HEK293 (cell line): ENCODE measurements around the gene PLEKHF1.
A peak's percentile ranks its signal among the peaks of the same experiment; 100 is the strongest.

Source experiments
- FEZF1 ChIP-seq: fragments of 450-650 bp; formaldehyde crosslinking; IDR thresholded peaks from 2 replicates; pipeline ENCODE4 v1.5.1; 2016; ENCODE audit warnings: missing biosample characterization, missing genetic modification characterization
- GLIS2 ChIP-seq: fragments of 450-650 bp; formaldehyde crosslinking; IDR thresholded peaks from 2 replicates; pipeline ENCODE4 v1.5.1; 2016; ENCODE audit warnings: missing biosample characterization, missing genetic modification characterization
- KLF8 ChIP-seq: fragments of 450-650 bp; formaldehyde crosslinking; IDR thresholded peaks from 2 replicates; pipeline ENCODE4 v1.5.1; 2016; ENCODE audit warnings: missing biosample characterization, missing genetic modification characterization
- MYNN ChIP-seq: fragments of 450-650 bp; formaldehyde crosslinking; IDR thresholded peaks from 2 replicates; pipeline ENCODE4 v1.5.1; 2016; ENCODE audit warnings: missing biosample characterization, missing genetic modification characterization, borderline replicate concordance
- SALL2 ChIP-seq: fragments of 450-650 bp; formaldehyde crosslinking; IDR thresholded peaks from 2 replicates; pipeline ENCODE4 v1.5.0; 2017; ENCODE audit warnings: missing biosample characterization, mild to moderate bottlenecking, missing genetic modification characterization, borderline replicate concordance
- ZBTB20 ChIP-seq: fragments of 450-650 bp; formaldehyde crosslinking; IDR thresholded peaks from 2 replicates; pipeline ENCODE4 v1.5.1; 2016; ENCODE audit warnings: missing biosample characterization, missing genetic modification characterization
- ZBTB21 ChIP-seq: fragments of 450-650 bp; formaldehyde crosslinking; IDR thresholded peaks from 2 replicates; pipeline ENCODE4 v1.5.1; 2017; ENCODE audit warnings: missing biosample characterization, missing genetic modification characterization
- ZBTB7A ChIP-seq: fragments of 450-650 bp; formaldehyde crosslinking; IDR thresholded peaks from 2 replicates; pipeline ENCODE4 v1.5.1; 2016; ENCODE audit warnings: low read depth, missing biosample characterization, missing genetic modification characterization
- ZEB2 ChIP-seq: fragments of 450-650 bp; formaldehyde crosslinking; IDR thresholded peaks from 2 replicates; pipeline ENCODE4 v1.5.1; 2016; ENCODE audit warnings: missing biosample characterization, missing genetic modification characterization
- ZFHX2 ChIP-seq: fragments of 450-650 bp; formaldehyde crosslinking; conservative IDR thresholded peaks from 2 replicates; pipeline ENCODE4 v1.5.1; 2016; ENCODE audit warnings: missing biosample characterization, missing genetic modification characterization
- ZFP37 ChIP-seq: fragments of 450-650 bp; formaldehyde crosslinking; IDR thresholded peaks from 2 replicates; pipeline ENCODE4 v1.5.1; 2016; ENCODE audit warnings: missing biosample characterization, missing genetic modification characterization
- ZNF138 ChIP-seq: fragments of 450-650 bp; formaldehyde crosslinking; IDR thresholded peaks from 2 replicates; pipeline ENCODE4 v1.5.1; 2016; ENCODE audit warnings: missing biosample characterization, missing genetic modification characterization, borderline replicate concordance
- ZNF146 ChIP-seq: fragments of 450-650 bp; formaldehyde crosslinking; IDR thresholded peaks from 2 replicates; pipeline ENCODE4 v1.5.1; 2016; ENCODE audit warnings: missing biosample characterization, missing genetic modification characterization
- ZNF221 ChIP-seq: fragments of 450-650 bp; formaldehyde crosslinking; IDR thresholded peaks from 2 replicates; pipeline ENCODE4 v1.5.1; 2017; ENCODE audit warnings: missing biosample characterization, missing genetic modification characterization, borderline replicate concordance
- ZNF223 ChIP-seq: fragments of 450-650 bp; formaldehyde crosslinking; IDR thresholded peaks from 2 replicates; pipeline ENCODE4 v1.5.1; 2016; ENCODE audit warnings: missing biosample characterization, missing genetic modification characterization
- ZNF23 ChIP-seq: fragments of 450-650 bp; formaldehyde crosslinking; IDR thresholded peaks from 2 replicates; pipeline ENCODE4 v1.5.1; 2016; ENCODE audit warnings: missing biosample characterization, missing genetic modification characterization, borderline replicate concordance
- ZNF366 ChIP-seq: fragments of 450-650 bp; formaldehyde crosslinking; conservative IDR thresholded peaks from 2 replicates; pipeline ENCODE4 v1.5.1; 2016; ENCODE audit warnings: missing biosample characterization, missing genetic modification characterization
- ZNF404 ChIP-seq: fragments of 450-650 bp; formaldehyde crosslinking; IDR thresholded peaks from 2 replicates; pipeline ENCODE4 v1.5.1; 2017; ENCODE audit warnings: missing biosample characterization, missing genetic modification characterization
- ZNF561 ChIP-seq: fragments of 450-650 bp; IDR thresholded peaks from 2 replicates; pipeline ENCODE4 v1.5.1; 2018; ENCODE audit warnings: missing biosample characterization, missing genetic modification characterization, borderline replicate concordance
- ZNF610 ChIP-seq: fragments of 450-650 bp; formaldehyde crosslinking; IDR thresholded peaks from 2 replicates; pipeline ENCODE4 v1.5.1; 2016; ENCODE audit warnings: missing biosample characterization, missing genetic modification characterization, borderline replicate concordance
- ZNF768 ChIP-seq: fragments of 450-650 bp; formaldehyde crosslinking; IDR thresholded peaks from 2 replicates; pipeline ENCODE4 v1.5.1; 2018; ENCODE audit warnings: missing biosample characterization, mild to moderate bottlenecking, missing genetic modification characterization
- ZNF791 ChIP-seq: fragments of 450-650 bp; formaldehyde crosslinking; IDR thresholded peaks from 2 replicates; pipeline ENCODE4 v1.5.1; 2016; ENCODE audit warnings: missing biosample characterization, missing genetic modification characterization
- ZNF792 ChIP-seq: fragments of 450-650 bp; formaldehyde crosslinking; IDR thresholded peaks from 2 replicates; pipeline ENCODE4 v1.5.1; 2016; ENCODE audit warnings: missing biosample characterization, missing genetic modification characterization
- TF ChIP-seq, protein P1 (sequence below): fragments of 450-650 bp; formaldehyde crosslinking; IDR thresholded peaks from 2 replicates; pipeline ENCODE4 v1.5.1; 2016; ENCODE audit warnings: missing biosample characterization, missing genetic modification characterization
- TF ChIP-seq, protein P2 (sequence below): fragments of 450-650 bp; formaldehyde crosslinking; IDR thresholded peaks from 2 replicates; pipeline ENCODE4 v1.5.1; 2016; ENCODE audit warnings: missing biosample characterization, missing genetic modification characterization
- TF ChIP-seq, protein P3 (sequence below): fragments of 450-650 bp; formaldehyde crosslinking; IDR thresholded peaks from 2 replicates; pipeline ENCODE4 v1.5.1; 2016; ENCODE audit warnings: missing biosample characterization, missing genetic modification characterization
- TF ChIP-seq, protein P4 (sequence below): fragments of 450-650 bp; formaldehyde crosslinking; IDR thresholded peaks from 2 replicates; pipeline ENCODE4 v1.5.1; 2017; ENCODE audit warnings: missing biosample characterization, missing genetic modification characterization
- TF ChIP-seq, protein P5 (sequence below): fragments of 450-650 bp; formaldehyde crosslinking; IDR thresholded peaks from 2 replicates; pipeline ENCODE4 v1.5.1; 2016; ENCODE audit warnings: missing biosample characterization, missing genetic modification characterization

The PLEKHF1 gene

GRCh38 chr19:29665215-29665825 lies at the start of gene PLEKHF1 (continued):
- TF ChIP-seq ZNF138 (tag by site-specific recombination) (no peak), ZNF561 (peak; percentile 75; the same call in 1 of the 2 replicates), ZNF792 (0 out of 2 replicates have a peak, but pooled peaks have one; percentile 28), KLF8 (tag by site-specific recombination) (peak; percentile 66; the same call in 1 of the 2 replicates), ZBTB20 (tag by site-specific recombination) (peak; percentile 98), ZFP37 (tag by site-specific recombination) (no peak), ZNF610 (tag by site-specific recombination) (0 out of 2 replicates have a peak, but pooled peaks have one; percentile 18), SALL2 (no peak), ZNF221 (tag by site-specific recombination) (no peak), ZBTB7A (tag by site-specific recombination) (peak; percentile 93), ZNF146 (tag by site-specific recombination) (peak; percentile 36), ZNF404 (tag by site-specific recombination) (no peak), ZEB2 (tag by site-specific recombination) (no peak), ZFHX2 (tag by site-specific recombination) (0 out of 2 replicates have a peak, but pooled peaks have one; percentile 5), ZNF223 (tag by site-specific recombination) (no peak), ZBTB21 (tag by site-specific recombination) (no peak), FEZF1 (no peak), ZNF366 (tag by site-specific recombination) (no peak), ZNF768 (tag by site-specific recombination) (no peak), MYNN (tag by site-specific recombination) (no peak), ZNF791 (tag by site-specific recombination) (no peak), ZNF23 (tag by site-specific recombination) (no peak), GLIS2 (peak; percentile 70; the same call in 1 of the 2 replicates)
- TF ChIP-seq, protein P1, sequence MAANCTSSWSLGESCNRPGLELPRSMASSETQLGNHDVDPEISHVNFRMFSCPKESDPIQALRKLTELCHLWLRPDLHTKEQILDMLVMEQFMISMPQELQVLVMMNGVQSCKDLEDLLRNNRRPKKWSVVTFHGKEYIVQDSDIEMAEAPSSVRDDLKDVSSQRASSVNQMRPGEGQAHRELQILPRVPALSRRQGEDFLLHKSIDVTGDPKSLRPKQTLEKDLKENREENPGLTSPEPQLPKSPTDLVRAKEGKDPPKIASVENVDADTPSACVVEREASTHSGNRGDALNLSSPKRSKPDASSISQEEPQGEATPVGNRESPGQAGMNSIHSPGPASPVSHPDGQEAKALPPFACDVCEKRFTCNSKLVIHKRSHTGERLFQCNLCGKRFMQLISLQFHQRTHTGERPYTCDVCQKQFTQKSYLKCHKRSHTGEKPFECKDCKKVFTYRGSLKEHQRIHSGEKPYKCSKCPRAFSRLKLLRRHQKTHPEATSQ (tag by site-specific recombination): peak; percentile 30; the same call in 1 of the 2 replicates
- TF ChIP-seq, protein P2, sequence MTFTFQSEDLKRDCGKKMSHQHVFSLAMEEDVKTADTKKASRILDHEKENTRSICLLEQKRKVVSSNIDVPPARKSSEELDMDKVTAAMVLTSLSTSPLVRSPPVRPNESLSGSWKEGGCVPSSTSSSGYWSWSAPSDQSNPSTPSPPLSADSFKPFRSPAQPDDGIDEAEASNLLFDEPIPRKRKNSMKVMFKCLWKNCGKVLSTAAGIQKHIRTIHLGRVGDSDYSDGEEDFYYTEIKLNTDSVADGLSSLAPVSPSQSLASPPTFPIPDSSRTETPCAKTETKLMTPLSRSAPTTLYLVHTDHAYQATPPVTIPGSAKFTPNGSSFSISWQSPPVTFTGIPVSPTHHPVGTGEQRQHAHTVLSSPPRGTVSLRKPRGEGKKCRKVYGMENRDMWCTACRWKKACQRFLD (tag by site-specific recombination): no peak
- TF ChIP-seq, protein P3, sequence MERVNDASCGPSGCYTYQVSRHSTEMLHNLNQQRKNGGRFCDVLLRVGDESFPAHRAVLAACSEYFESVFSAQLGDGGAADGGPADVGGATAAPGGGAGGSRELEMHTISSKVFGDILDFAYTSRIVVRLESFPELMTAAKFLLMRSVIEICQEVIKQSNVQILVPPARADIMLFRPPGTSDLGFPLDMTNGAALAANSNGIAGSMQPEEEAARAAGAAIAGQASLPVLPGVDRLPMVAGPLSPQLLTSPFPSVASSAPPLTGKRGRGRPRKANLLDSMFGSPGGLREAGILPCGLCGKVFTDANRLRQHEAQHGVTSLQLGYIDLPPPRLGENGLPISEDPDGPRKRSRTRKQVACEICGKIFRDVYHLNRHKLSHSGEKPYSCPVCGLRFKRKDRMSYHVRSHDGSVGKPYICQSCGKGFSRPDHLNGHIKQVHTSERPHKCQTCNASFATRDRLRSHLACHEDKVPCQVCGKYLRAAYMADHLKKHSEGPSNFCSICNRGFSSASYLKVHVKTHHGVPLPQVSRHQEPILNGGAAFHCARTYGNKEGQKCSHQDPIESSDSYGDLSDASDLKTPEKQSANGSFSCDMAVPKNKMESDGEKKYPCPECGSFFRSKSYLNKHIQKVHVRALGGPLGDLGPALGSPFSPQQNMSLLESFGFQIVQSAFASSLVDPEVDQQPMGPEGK (tag by site-specific recombination): peak; percentile 93
- TF ChIP-seq, protein P4, sequence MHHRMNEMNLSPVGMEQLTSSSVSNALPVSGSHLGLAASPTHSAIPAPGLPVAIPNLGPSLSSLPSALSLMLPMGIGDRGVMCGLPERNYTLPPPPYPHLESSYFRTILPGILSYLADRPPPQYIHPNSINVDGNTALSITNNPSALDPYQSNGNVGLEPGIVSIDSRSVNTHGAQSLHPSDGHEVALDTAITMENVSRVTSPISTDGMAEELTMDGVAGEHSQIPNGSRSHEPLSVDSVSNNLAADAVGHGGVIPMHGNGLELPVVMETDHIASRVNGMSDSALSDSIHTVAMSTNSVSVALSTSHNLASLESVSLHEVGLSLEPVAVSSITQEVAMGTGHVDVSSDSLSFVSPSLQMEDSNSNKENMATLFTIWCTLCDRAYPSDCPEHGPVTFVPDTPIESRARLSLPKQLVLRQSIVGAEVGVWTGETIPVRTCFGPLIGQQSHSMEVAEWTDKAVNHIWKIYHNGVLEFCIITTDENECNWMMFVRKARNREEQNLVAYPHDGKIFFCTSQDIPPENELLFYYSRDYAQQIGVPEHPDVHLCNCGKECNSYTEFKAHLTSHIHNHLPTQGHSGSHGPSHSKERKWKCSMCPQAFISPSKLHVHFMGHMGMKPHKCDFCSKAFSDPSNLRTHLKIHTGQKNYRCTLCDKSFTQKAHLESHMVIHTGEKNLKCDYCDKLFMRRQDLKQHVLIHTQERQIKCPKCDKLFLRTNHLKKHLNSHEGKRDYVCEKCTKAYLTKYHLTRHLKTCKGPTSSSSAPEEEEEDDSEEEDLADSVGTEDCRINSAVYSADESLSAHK (tag by site-specific recombination): no peak
- TF ChIP-seq, protein P5, sequence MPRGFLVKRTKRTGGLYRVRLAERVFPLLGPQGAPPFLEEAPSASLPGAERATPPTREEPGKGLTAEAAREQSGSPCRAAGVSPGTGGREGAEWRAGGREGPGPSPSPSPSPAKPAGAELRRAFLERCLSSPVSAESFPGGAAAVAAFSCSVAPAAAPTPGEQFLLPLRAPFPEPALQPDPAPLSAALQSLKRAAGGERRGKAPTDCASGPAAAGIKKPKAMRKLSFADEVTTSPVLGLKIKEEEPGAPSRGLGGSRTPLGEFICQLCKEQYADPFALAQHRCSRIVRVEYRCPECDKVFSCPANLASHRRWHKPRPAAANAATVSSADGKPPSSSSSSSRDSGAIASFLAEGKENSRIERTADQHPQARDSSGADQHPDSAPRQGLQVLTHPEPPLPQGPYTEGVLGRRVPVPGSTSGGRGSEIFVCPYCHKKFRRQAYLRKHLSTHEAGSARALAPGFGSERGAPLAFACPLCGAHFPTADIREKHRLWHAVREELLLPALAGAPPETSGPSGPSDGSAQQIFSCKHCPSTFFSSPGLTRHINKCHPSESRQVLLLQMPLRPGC (tag by site-specific recombination): no peak
